ENCODE results near the gene RIMS4. TPM values are rescaled to one million over a fixed set of nuclear protein-coding genes. Genes with fewer than 3 reads are reported as not detected.

The RIMS4 gene
- total and polyA plus RNA-seq, 10 of the 15 experiments (the other 5 are each of a cell fraction or from before 2014, with no cell fraction given), result under 0.01 to 0.07 (median 0.05) TPM; not detected in 5

DNA sequence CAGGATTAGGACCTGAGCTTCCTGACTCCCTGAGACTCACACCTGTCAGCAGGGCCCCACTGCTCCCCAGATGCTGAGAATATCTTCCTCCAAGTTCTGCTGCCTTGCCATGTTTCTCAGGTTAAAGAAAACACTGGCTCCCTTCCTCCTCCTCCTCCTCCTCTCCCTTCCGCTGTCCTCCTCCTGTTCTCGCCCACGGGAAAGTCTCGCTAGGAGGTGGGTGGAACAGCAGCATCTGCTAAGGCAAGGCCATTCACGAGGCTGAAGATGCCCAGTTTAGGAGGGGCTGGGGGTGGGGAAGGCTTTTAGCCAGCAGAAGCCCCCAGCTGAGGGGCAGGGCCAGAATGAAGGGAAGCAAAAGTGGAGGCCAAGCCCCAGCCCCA lies 40.9 kb downstream of the RIMS4 start:
- Histone ChIP-seq H3K4me3 (no peak overlapping the region), H3K79me2 (ENCODE audit: control insufficient read depth, insufficient read depth, low read length) (no peaks in the 10 kb centered on the region), H3K27ac (ENCODE audit: control insufficient read depth, insufficient read depth) (no peak overlapping the region), H3K4me1 (ENCODE audit: control insufficient read depth, insufficient read depth, low read length) (no peaks in the 10 kb centered on the region; the same call in 1 of the 2 replicates), H3K4me2 (ENCODE audit: control insufficient read depth, insufficient read depth) (no peak overlapping the region), H3K27me3 (replicated peaks in 1 of 2; ENCODE audit: control insufficient read depth in 2 of 2, insufficient read depth in 2 of 2, low read length in 1 of 2) (peaks cover 0 to 1% of the 10 kb centered on the region in 2 experiments; a peak in 1 of 4 replicates), H3K36me3 (ENCODE audit: control insufficient read depth in 2 of 2, insufficient read depth in 2 of 2, low read length in 1 of 2) (no peaks in the 10 kb centered on the region), H3K9me3 (replicated peaks; ENCODE audit: control insufficient read depth, insufficient read depth, low read length) (no peaks in the 10 kb centered on the region), H2AFZ (ENCODE audit: control insufficient read depth, low read depth, low read length) (no peak overlapping the region), H4K20me1 (ENCODE audit: control insufficient read depth, insufficient read depth) (no peaks in the 10 kb centered on the region), H3K9ac (ENCODE audit: control insufficient read depth, insufficient read depth, low read length) (no peak overlapping the region)
- in situ Hi-C loops (cut with MboI) (no loop called here), intact Hi-C loops (cut with micrococcal nuclease; ENCODE audit: unreplicated experiment) (no loop called here)
- RAD21 ChIA-PET (ENCODE audit: unreplicated experiment), result no interaction called here
- no peak for DNase-seq (ENCODE audit: low read depth, low spot score)
- SMC1A ChIA-PET (ENCODE audit: uncharacterized antibody, unreplicated experiment), result no interaction called here
- POLR2A ChIA-PET, result no interaction called here
- no TSS peak for BruUV-seq (replicated peaks)
- no peak for TF ChIP-seq MXI1 (IDR thresholded peaks at IDR 0.05; ENCODE audit: low read depth, low read length)
- no peak for TF ChIP-seq LARP7 (IDR thresholded peaks at IDR 0.05)
- no peak for TF ChIP-seq MYB (IDR thresholded peaks at IDR 0.05; ENCODE audit: borderline replicate concordance, low read depth, low read length)
- TF ChIP-seq, protein P1, sequence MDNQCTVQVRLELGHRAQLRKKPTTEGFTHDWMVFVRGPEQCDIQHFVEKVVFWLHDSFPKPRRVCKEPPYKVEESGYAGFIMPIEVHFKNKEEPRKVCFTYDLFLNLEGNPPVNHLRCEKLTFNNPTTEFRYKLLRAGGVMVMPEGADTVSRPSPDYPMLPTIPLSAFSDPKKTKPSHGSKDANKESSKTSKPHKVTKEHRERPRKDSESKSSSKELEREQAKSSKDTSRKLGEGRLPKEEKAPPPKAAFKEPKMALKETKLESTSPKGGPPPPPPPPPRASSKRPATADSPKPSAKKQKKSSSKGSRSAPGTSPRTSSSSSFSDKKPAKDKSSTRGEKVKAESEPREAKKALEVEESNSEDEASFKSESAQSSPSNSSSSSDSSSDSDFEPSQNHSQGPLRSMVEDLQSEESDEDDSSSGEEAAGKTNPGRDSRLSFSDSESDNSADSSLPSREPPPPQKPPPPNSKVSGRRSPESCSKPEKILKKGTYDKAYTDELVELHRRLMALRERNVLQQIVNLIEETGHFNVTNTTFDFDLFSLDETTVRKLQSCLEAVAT (IDR thresholded peaks at IDR 0.05), result no peak
- FAIRE-seq, result no peak
- CTCF ChIA-PET, result interaction anchor here (0.8 kb wide), 1 partner anchor 87 kb away, joined by 3 read pairs; no protein-coding TSS in a partner anchor
- no peak for ATAC-seq
- WGBS (ENCODE audit: insufficient coverage, insufficient replicate concordance, low lambda C conversion rate, missing lambda C conversion rate), result 5% methylated on average over 5 of the region's 5 CpGs

DNA sequence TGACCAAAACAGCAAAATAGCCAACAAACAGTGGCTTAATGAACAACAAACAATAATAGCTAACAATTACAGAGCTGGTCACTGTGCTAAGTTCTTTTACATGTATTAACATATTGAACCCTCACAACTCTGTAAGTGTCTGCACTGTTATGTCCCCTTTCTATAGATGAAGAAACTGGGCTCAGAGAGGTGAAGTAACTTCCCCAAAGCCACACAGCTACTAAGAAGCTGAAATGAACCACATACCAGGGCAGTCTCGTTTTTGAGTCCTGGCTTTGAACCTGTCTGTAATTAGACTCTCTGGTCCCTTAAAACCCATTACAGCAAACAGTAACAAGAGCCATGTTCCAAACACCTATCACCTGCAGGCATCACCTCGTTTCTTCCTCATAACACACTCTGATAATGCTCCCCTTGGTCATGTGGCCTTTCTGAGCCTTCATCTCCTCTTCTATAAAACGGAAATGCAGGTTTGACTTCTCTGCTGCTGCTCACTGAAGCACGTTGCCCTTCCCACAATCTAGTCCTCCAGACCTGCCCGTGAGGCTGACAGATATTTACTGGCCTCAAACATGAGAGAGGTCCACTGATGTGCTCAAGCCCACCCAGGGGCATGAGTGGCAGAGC lies 41.4 kb downstream of the RIMS4 start:
- intact Hi-C loops (cut with micrococcal nuclease; ENCODE audit: unreplicated experiment), result no loop called here
- H3K9me3 ChIP-seq (replicated peaks; ENCODE audit: control insufficient read depth, insufficient read depth, low read length), result no peaks in the 10 kb centered on the region
- no peaks in the 10 kb centered on the region for H4K20me1 ChIP-seq (ENCODE audit: control insufficient read depth, insufficient read depth)
- H3K36me3 ChIP-seq (ENCODE audit: control insufficient read depth in 2 of 2, insufficient read depth in 2 of 2, low read length in 1 of 2), result no peaks in the 10 kb centered on the region
- FAIRE-seq, result no peak
- no peaks in the 10 kb centered on the region for H3K79me2 ChIP-seq (ENCODE audit: control insufficient read depth, insufficient read depth, low read length)
- H3K27me3 ChIP-seq (replicated peaks in 1 of 2; ENCODE audit: control insufficient read depth in 2 of 2, insufficient read depth in 2 of 2, low read length in 1 of 2), result no peaks in the 10 kb centered on the region
- no peak overlapping the region for H3K27ac ChIP-seq (ENCODE audit: control insufficient read depth, insufficient read depth)
- H2AFZ ChIP-seq (ENCODE audit: control insufficient read depth, low read depth, low read length), result no peak overlapping the region
- no peak overlapping the region for H3K4me3 ChIP-seq
- no TSS peak for BruUV-seq (replicated peaks)
- DNase-seq (ENCODE audit: low read depth, low spot score), result no peak
- H3K4me2 ChIP-seq (ENCODE audit: control insufficient read depth, insufficient read depth), result no peak overlapping the region
- ChIA-PET POLR2A (interaction anchor here (0.6 kb wide), 1 partner anchor 97 kb away, joined by 3 read pairs; no protein-coding TSS in a partner anchor), SMC1A (ENCODE audit: uncharacterized antibody, unreplicated experiment) (interaction anchor here (0.6 to 1.4 kb wide), 3 partner anchors 8 to 1183 kb away, joined by 3 to 5 read pairs (median 3); no protein-coding TSS in a partner anchor), CTCF (no interaction called here), RAD21 (ENCODE audit: unreplicated experiment) (no interaction called here)
- 3% methylated on average over 5 of the region's 5 CpGs for WGBS (ENCODE audit: insufficient coverage, insufficient replicate concordance, low lambda C conversion rate, missing lambda C conversion rate)
- H3K9ac ChIP-seq (ENCODE audit: control insufficient read depth, insufficient read depth, low read length), result no peak overlapping the region
- no peaks in the 10 kb centered on the region; the same call in 1 of the 2 replicates for H3K4me1 ChIP-seq (ENCODE audit: control insufficient read depth, insufficient read depth, low read length)
- in situ Hi-C loops (cut with MboI), result no loop called here
- ATAC-seq, result no peak
- TF ChIP-seq, protein P2, sequence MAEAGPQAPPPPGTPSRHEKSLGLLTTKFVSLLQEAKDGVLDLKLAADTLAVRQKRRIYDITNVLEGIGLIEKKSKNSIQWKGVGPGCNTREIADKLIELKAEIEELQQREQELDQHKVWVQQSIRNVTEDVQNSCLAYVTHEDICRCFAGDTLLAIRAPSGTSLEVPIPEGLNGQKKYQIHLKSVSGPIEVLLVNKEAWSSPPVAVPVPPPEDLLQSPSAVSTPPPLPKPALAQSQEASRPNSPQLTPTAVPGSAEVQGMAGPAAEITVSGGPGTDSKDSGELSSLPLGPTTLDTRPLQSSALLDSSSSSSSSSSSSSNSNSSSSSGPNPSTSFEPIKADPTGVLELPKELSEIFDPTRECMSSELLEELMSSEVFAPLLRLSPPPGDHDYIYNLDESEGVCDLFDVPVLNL (IDR thresholded peaks at IDR 0.05; ENCODE audit: low read depth, low read length), result no peak
- TF ChIP-seq SMAD1 (IDR thresholded peaks at IDR 0.05; ENCODE audit: low read depth, partially characterized antibody), result no peak
- no peak for TF ChIP-seq JUNB (IDR thresholded peaks at IDR 0.05)
- TF ChIP-seq NFXL1 (IDR thresholded peaks at IDR 0.05; ENCODE audit: borderline replicate concordance), result no peak
- TF ChIP-seq BMI1 (IDR thresholded peaks at IDR 0.05; ENCODE audit: borderline replicate concordance), result no peak
- TF ChIP-seq TARDBP (IDR thresholded peaks at IDR 0.05; ENCODE audit: borderline replicate concordance), result no peak
- TF ChIP-seq HSF1 (IDR thresholded peaks at IDR 0.05; ENCODE audit: low read depth, low read length), result no peak
- TF ChIP-seq ZNF207 (IDR thresholded peaks at IDR 0.05; ENCODE audit: borderline replicate concordance), result no peak
- TF ChIP-seq IRF4 (IDR thresholded peaks at IDR 0.05; ENCODE audit: low read depth, low read length), result no peak
- no peak for TF ChIP-seq IKZF2 (IDR thresholded peaks at IDR 0.05)
